GM19395 (cell line): ENCODE results near the gene KLF16.
A peak's percentile ranks its signal among the peaks of the same experiment; 100 is the strongest.

Experiments
- ATAC-seq: cut with Tn5 transposase; IDR thresholded peaks from one replicate; pipeline ENCODE4 v1.9.1; 2021; ENCODE audit warnings: mild to moderate bottlenecking, moderate library complexity; ENCODE audit not compliant: unreplicated experiment

Gene KLF16

DNA sequence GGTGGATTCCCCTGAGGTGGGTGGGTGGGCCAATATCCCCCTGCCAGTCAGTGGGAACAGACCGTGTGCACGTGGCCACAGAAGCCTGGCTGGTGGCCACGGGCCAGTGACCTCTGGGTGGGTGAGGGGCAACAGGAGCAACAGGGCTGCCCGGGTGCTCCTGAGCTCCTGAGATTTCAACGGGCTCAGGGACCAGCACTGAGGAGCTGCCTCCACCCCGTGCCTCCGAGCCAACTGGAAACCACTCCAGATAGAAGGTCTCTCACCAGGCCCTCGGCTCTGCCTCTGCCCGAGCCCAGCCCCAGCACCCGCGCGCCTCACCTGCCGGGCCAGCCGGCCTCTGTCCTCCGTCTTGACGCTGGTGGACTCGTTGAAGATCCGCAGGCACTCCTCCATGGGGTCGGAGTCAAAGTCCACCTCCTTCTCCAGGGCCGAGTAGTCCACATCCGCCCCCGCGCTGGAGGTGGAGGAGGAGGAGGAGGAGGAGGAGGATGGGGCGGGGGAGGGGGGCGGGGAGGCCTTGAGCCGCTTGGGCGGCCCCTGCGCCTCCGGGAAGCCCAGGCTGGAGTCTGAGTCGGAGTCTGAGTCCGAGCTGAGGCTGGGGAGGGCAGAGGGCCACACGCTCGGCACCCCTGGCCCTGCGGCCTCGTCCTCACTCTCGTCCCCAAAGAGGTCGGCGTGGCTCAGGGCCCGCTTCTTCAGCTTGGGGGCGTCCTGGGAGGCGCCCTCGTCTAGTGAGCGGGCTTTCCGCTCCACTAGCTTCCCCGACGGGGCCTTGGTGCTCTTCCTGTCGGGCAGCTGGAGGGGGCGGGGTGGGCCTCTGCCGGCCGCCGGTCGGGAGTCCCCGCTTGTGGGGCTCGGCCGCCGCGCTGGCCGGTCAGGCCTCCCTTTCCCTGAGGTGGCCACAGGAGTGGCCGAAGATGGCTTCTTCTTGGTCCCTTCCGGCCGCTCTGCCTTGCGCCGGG is 36.5 kb downstream of the KLF16 start:
- ATAC-seq = no peak

DNA sequence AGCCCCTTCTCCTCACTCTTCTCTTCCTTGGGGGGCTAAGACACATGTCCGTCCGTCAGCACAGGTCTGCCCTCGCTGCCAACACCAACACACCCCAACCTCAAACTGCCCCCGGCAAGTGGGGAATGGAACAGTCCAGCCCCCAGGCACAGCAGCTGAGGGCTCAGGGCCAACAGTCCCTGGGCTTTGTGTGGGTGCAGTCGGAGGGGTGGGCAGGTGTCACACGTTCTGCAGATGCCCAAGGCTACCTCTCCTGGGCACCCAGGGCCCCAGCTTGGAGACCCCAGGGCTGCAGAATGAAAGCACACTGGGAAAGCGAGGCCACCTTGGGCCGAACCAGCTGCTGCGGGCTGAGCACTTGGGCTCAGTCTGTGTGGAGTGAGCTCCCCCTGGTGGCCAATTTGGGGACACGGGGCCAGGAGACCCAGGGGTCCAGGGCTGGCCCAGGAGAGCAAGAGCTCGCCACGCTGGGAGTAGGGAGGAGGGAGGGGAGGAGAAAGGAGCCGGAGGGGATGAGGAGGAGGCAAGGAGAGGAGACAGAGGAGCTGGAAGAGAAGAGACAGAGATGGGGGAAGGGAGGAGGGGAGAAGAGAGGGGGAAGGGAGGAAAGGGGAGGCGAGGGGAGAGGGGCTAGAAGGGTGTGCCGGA is 37.3 kb downstream of the KLF16 start:
- no peak for ATAC-seq

DNA sequence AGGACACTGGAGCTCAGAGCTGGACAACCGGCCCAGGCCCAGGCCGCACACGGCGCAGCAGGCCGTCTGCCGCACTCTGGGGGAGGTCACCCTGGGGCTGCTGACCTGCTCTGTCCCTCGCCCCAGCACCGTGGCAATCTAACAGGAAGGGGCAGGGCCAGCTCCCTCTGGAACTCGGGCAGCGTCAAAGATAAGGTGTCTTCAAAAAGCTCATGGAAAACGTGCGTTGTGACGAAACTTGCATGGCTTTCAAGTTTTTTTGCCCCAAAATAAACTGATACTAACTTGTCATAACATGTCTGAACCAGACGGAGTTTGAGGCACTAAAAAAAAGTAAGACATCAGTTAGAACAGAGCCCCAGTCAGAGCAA is 39.1 kb downstream of the KLF16 start:
- ATAC-seq = no peak

DNA sequence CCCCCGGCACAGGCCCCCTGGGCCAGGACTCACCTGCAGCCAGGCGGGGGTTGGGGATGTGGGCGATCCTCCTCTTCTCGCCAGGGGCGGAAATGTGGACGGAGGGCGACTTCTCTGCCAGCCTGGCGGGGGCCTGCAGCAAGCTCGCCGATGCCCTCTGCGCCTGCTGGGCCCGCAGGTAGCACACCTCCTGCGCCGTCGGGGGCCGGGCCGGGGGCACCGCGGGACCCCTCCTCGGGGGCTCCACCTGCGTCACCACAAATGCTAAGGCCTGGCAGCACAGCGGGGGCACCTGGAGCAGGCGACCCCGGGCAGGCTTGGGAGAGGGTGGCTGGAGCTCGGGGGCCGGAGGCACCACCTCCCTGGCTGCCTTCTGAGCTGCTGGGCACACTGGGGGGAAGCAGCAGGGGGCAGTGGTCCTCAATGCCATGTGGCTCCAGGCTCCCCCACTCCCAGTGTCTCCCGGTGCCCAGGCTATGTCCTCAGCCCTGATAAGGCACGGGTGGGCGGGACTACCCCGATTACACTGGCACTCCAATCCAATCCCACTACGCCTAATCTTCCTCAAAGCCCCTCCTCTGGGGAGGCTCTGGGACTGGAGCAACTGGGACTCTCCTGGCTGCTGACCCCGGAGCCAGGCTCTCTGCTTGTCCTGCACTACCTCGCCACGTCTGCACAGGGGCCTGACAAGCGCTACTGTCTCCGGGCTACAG is 39.7 kb downstream of the KLF16 start:
- ATAC-seq = no peak

DNA sequence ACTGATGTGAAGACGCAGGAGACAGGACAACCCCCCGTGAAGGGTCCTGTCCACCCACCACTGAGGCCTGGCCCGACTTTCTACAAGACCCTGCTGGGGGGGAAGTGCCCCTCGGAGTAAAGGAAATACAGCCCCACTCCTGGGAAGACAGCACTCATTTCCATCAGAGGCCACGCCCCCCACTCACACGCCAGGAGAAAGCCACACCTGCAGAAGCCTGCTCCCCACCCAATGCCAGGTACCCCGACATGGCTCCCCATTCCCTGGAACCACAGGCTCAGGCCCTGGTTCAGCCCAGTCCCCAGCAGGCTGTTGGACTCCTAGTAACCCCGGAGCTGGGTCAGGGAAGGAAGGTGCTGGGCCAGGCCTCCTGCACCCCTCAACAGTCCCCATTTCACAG is 40.4 kb downstream of the KLF16 start:
- no peak for ATAC-seq

DNA sequence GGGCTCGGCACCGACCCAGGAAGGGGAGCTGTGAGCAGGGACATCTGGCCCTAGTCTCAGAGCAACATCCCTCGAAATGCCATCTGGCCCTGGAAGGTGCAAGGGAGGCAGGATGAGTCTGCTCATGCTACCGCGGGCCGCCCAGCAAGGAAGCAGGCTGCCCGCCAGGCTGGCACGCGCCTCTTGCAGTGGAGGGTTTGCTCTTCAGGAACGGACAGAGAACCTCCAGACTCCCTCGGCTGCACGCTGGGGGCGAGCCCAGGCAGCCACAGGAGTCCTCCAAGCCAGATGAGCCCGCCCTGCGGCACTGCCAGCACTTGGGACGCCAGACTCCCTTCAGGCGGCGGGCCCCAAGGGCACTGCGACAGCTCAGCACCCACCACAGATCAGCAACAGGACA is 41.2 kb downstream of the KLF16 start:
- no peak for ATAC-seq

DNA sequence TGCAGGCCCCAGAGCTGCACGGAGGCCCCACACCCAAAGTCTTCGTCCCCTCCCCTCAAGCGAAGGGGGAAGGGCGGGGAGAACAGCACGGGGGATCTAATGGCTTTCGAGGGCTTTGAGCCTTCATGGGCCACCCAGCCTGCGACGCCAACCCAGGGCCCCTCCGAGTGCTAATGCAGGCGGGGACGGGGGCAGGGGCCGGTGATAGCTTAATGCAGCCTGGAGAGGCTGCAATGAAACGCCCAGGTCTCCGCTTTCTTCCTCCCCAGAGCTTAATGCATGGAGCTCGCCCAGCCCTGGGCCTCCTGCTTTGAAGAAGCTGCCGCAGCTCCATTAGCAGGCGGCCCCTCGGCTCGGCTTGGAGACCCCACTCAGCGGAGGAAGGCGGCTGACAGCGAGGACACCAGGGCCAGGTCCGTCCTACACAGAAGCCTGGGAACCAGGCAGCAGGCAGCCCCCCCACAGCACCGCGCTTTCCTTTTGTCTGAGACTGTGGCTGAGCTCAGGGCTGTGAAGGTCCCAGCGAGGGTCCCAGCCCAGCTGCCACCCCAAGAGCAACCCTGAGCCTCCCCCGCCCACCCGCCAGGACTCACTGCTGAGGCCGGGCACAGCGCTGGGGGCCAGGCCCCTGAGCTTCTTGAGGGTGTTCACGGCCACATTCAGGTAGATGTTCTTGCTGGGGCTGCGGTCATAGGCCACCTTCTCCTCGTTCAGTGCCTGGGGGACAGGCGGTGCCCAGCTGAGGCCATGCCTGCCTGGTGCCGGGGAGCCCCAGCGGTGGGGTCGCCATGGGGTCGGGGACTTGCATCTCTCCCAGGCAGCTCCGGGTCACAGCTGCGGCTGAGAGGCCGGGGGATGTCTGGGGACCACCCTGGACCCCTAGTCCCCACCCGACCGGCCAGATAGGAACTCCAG is 43.8 kb downstream of the KLF16 start:
- ATAC-seq = no peak

DNA sequence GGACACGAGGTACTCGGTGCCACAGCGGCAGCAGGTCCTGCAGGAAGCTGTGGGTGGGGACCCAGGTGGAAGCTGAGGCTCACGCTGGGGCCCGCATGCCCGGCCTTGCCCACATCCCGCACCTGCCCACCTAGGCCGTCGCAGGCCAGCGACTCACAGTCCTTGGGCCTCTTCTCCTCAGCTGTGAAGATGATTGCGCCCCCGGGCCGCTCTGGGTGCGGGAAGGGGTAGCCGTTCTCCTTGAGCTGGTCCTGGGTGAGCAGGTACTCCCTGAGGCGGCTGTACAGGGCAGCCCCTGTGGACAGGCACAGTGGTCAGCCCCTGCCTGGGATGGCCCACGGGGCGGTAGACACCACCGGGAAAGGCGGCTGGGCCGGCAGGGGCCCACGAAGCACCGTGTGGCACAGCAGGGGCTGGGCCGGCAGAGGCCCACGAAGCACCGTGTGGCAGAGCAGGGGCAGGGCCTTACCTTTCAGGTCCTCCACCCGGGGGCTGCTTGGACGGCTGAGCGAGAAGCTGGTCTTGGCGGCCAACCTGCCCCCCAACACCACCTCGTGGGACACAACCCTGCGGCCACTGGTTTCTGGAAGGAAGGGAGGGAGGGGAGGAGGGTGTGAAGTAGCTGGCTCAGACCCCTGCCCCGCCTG is 44.7 kb downstream of the KLF16 start:
- ATAC-seq = no peak

DNA sequence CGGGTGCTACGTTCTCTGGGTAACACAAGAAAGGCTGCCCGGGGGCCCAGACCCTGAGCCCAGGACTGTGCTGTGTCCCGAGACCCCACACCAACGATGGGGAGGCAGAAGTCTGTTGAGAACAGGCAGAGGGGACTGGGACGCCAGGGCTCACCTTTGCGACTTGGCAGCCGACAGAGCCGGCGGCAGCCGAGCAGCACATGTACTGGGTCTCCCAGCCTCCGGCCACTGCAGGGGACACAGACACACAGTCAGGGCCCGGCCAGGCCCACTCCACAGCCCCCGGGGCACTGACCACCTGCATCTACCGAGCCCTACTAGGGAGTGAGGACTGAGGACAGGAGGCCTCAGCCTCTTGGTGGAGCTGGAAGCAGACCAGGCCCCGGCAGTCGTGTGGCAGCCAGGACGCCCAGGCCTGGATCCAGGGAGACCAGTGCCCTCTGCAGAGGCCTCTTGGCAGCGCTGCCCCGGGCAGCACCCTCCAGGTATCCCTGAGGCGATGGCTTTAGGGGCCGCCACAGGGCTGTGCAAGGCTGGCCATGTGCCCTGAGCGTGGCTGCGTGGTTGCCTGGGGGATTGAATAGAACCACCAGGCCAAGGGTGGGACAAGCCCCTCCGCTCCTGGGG is 45.7 kb downstream of the KLF16 start:
- ATAC-seq = no peak

DNA sequence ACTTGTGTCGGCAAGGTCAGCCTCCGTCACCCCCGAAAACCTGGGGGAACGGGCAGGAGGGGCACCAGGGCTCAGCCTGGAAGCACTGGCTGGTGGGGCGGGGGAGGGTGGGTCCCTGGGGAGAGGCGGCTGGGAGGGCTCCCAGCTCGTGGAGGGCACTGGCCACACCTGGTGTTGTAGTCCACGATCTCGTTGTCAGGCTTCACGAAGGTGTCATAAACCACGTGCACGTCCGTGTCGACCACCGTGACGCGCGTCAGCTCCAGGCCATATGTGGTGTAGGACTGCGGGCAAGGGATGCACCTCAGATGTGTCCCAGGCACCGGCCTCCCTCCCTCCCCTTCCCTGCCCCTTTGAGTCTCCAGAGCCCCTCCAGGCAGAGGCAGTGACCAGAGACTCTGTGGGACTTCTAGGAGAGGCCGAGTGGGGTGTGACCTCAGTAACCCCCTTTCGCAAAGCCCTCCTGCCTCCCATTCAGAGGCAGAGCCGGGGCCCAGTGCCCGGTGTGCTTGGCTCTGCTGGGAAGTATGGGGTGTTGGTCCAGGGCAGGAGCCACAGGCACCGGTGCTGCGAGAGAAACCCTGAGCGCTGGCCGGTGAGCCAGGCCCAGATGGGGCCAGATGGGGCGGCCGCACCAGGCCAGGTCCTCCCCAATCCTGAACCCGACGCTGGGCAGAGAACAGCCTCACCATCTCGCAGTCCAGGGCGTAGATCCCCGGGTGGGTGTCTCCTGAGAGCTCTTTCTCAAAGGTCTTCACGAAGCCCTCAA is 46.7 kb downstream of the KLF16 start:
- ATAC-seq = no peak

DNA sequence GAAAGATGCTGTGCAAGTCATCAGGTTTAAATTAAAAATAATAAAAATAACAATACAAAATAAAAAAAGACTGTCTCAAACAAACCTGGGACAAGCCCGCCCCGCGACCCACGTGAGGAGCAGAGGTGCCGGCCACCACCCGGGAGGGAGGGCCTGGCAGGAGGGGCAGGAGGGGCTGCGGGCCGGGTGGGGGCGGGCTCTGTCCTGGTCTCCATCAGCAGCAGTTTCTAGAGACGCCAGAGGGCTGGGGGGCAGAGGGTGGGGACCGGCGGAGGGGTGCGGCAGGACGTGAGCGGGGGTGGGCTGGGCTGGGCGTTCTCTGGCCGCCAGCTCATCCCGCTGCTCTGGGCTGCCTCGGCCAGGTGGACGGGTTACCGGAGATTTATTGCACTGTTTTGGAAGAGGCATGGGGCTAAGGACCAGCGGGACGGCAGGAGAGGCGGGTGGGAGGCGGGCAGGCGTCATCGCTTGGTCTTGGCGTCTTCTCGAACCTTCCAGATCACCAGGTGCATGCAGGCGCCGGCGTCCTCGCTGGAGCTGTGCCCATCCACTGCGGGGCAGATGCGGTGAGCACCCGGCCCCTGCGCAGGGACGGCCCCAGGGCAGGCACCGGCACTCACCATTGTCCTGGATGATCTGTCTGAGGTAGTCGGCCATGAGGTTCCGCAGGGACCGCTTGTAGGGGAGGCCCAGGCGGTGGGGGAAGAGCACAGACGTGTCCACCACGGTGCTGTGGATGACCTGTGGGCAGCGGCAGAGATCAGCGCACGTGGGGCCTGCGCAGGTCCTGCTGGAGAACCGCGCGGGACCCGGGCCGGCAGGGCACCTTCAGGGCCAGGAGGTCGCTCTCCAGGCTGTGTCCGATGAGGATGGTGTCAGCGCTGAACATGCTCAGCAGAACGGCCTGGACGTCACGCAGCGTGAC is 47.5 kb downstream of the KLF16 start:
- ATAC-seq = no peak

DNA sequence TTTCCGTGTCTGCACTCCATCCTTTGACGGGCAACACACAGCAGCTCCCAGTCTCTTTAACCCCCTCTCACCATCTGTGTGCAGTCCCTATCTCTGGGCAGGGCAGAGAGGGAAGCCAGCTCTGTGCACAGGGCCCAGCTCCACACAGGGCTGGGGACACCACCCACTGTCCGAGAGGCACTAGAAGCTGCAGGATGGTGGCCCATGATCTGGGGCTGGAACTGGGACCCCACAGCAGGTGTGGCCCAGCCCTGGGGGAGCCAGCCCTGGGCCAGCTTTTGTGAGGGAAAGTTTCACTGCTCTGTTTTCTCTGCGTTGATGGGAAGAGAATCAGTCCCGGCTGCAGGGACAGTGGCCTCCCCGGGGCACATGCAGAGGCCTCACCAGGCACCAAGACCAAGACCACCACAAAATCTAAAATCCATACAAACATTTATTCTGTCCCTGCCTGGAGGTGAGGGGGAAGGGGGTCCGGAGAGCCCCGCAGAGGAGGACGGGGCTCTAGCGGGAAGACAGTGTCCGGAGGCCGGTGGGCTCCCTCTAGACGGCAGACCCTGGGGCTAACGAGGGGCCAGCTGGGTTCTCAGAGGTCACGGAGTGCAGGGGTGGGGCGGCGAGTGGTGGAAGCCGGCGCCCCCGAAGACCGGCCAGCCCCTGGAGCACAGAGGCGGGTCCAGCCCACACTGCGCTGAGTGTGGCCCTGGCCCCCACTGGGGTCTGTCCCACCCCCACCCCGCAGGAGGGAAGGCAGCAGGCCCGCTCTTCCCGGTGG is 48.4 kb downstream of the KLF16 start:
- no peak for ATAC-seq

DNA sequence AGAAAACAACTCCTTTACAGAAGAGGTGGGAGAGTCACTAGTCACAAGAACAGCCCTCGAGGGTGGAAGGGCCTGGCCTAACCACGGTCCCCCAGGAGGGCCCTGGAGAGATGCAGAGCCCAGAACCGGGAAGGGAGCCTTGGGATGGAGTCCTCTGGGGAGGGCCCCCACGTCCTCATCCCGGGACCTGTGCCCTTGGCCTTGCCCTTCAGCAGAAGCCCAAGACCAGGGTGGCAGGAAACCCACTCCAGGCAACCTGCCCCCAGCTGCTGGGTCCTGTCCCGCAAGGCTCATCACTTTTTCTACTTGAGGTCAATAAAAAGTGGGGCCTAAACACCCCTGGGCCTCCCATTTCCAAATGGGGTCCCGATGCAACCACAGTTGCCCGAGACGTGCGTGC is 49.0 kb downstream of the KLF16 start:
- no peak for ATAC-seq

DNA sequence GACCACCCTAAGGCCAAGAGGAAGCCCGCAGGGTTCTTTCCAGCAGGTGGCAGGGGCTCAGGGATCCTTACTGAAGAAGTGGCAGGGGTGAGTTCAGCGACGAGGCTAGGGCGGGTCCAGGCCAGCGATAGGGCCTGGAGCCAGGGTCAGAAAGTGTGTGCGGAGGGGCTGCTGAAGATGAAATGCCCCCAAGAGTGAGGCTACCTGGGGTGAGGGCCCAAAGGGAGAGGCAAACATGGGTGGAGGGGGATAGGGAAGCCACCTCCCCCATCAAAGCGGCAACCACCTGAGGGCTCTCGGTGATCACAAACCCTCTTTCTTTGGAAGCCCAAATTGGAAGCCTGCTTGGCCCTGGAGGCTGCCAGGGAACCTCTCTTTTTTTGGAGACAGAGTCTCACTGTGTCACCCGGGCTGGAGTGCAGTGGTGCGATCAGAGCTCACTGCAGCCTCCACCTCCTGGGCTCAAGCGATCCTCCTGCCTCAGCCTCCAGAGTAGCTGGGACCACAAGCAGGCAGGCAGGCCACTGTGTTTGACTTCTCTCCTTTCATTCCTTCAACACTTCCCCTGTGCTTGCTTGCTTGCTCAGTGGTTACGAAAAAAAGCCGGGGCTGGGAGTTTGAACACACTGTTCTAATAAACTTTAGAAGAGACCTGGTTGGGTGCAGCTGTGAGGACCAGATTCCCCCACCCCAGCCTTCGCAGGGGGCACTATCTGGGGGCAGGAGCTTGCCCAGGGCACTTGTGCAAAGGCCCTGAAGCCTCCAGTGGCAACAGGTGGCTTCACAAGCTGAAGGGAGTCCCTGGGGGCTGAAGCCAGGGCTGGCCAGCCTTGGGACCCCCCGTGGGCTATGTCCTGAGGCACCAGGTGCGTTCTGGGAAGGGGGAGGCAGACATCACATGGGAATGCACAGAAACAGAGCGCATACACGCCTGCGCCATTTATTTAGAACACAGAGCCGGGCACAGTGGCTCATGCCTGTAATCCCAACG is 49.9 kb downstream of the KLF16 start:
- no peak for ATAC-seq

DNA sequence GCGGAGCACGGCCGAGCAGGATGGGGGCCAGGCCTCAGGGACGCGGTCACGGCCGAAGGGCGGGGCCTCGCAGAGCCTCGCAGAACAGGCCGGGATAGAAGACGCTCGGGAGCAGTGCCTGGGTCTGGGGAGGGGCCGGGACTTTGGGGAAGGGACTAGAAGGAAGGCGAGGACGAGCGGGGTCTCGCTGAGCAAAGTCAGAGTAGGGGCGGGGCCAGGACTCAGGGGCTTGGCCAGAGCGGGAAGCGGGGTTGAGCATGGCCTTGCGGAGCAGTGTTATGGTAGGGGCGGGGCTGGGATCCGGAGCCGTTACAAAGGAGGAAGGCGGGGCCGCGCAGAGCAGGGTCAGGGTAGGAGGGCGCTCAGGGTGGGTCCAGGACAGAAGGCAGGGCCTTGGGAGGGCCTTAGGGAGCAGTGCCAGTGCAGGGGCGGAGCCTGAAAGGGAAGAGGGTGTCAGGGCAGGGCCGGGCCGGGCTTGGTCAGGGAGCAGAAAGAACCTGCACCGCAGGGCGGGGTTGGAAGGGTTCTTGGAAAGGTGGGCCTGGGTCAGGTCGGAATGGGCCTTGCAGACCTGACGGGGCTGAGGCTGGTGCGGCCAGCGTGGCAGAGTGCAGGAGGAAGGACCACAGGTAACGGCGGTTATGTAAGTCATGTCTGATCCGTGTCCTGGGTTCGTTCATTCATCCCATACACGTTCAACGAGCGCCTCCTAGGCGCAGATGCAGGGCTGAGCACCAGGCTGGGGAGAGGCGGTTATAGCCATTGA is 50.8 kb downstream of the KLF16 start:
- ATAC-seq = peak; percentile 77
